GM19324 (cell line): ENCODE data around the gene INKA2.

Source experiments
- ATAC-seq: cut with Tn5 transposase; IDR thresholded peaks from one replicate; pipeline ENCODE4 v1.9.1; 2021; ENCODE audit warnings: mild to moderate bottlenecking, moderate library complexity; ENCODE audit not compliant: unreplicated experiment, low FRiP score

The INKA2 gene

DNA sequence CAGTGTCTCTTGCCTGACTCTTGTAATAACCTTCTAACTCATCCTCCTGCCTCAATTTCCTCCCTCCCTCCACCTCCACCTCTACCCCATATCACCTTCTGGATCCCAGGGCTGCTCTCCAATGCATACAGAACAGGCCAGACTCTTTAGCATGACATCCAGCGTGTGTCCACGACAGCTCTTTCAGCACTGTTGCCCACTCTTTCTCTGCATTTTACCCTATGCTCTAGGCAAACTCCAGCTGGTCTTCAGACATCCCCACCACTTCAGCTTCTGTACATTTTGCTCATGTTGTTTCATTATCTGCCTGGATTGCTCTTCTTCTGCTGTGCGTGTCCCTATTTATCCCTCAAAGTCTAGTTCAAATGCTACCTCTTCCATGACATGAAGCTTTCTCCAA, 4.8 kb downstream of the INKA2 start:
- ATAC-seq: no peak

DNA sequence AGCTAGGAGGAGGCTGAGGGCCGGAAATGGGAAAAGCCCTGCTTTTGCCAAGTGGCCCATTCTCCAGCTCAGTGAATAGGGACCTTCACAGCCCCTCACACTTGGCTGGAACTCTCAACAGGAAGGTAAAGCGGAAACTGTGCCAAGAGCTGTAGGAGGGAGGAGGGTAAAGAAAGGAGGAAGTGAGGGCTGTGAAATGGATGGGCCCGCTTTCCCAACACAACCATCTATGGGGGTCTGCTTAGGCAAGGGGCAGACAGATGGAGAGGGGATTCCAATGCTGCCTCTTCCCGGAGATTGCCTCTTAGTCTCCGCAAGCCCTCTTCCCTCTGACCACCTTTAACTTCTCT, 5.2 kb downstream of the INKA2 start:
- ATAC-seq: no peak

DNA sequence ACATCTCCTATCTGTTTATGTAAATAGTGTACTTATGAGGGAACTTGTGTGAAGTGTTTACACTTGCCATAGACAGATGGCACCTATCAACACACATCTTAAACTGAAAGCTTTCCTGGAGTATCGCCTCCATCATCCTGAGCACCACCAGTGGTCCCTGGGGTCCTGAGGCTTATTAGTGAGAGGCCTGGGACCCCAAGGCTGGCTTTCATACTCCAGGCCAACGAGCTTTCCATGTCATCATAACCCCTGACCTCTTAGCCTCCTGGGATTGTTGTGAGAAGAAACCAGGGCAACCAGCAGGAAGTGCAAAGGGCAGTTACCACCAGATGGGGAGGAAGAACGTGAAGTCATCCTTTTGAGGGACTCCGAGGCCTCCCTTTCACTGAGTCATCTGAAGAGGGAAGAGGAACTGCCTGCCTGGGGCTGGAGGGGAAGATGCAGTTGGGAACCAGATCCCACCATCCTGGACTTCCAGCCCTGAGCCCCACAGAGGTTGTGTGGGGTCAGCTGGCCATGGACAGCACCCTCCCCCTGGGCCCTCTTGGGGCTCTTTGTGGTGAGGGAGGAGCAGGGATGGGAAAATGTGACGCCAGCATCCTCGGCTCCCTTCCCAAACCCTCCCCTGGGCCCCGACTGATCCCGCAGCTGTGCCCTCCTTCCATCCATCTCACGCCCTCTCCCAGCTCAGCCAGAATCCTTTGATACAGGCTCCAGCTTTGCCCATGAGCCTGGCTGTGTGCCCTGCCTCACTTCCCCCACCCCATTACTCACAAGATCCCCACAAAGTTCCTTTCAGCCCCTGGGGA, 5.8 kb downstream of the INKA2 start:
- ATAC-seq: no peak

DNA sequence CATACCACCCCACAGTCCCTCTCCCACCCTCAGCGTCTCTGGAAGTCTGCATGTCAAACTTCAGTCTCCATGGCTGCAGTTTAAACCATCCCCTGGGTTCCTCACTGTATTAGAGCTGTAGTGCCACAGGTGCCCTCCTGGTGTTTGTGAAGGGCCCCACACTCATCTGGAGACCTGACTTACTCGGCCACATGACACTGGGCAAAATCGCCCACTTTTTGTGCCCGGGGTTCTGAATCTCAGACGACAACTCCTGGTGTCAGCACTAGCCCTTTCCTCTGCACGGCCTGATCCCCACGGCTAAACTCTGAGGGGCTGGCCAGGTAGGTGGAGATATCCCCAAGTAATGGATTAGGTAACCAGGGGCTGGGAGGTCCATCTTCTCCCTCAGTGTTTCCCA, 6.5 kb downstream of the INKA2 start:
- ATAC-seq: no peak

DNA sequence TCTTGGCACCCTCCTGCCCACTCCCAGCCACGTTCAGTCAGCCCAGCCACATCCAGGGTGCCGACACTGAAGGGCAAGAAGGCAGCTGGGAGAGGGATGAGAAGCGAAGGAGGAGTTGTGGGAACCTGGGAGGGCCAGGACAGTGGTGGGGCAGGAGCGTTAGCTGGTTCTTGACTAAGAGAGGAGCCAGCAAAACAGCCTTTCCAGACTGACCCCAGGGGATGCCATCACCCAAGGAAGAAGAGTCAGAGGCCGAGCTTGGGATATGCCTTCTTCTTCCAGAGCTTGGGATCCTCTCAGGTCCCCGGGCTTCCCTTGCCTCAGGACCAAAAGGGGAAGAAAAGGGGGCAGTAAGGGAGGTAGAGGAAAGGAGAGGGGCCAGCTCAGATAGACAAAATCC, 7.2 kb downstream of the INKA2 start:
- no peak for ATAC-seq

DNA sequence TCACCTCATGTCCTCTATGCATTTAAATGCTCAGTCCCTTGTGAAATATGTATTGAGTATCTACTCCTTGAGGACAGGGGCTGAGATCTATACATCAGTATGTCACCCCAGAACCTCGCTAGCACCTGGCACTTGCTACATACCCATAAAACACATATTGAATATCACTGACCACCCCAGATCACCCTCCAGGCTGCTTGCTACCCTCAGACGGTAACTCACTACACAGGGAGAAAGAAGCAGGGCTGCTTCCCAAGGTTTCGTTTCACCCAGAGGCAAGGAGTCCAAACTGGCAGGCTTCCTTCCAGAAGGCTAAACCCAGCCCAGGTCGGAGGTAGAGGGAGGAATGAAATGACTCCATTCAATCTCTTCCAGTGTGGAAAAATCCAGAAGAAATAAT, 8.5 kb downstream of the INKA2 start:
- no peak for ATAC-seq

DNA sequence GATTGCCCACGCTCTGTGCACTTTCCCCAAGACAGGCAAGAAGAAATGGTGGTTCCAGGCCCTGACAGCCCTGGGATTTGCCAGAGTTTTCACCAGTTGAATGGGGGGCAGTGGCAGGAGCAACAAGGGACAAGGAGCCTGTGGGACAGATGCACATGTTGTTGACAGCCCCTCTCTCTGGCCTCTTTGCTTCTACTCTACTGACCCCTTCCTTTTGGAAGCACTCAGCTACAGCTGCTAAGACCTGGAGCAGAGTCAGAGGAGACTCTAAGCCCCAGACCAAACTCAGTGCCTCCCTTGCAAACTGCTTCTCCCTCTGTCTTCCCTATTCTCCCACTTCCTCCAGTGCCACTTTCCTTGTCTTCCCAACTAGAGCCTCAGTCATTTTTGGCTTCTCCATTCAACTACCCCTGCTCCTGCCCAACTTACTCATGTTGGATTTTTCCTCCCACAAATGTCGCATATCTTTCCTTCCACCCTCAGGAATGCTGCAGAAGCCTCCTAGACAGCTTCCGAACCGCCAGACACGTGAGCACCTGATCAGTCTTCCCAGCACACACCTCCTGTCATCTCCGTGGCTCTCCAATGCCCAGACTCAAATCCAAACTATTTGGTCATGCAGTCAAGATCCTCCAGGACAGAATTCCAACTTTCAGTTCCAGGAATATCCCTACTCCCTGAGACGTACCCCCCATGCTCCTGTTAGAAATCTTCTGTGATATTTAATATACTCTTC, 9.1 kb downstream of the INKA2 start:
- ATAC-seq: no peak

DNA sequence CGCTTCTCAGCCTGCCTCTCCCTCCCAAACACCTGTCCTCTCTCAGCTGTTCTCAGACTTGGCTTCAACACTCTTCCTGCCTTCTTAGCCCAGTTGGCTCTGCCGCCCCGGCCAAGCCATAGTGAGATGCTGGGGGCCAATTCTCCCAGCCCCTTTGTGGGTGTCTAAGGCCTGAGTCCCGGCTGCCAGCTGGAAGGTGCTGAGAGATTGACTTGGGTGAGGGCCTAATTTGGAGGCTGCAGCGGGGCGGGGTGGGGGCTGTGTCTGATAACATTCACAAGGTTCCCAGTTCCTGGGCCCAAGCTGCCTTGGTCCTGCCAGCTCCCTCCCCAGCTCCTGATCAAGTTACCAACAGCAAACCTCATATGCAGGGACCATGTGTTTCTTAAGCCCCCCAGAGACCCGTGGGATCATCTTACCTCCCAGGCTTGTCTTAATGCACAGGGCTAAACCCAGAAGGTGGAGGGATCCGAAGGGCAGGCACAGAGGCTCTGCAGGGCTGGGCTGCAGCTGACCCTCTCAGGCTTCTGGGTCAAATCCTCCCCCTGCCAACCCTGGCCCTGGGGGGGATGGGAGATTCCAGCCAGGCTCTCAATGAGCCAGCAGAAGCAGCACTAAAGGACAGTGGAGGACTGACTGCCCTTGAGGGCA, 9.8 kb downstream of the INKA2 start:
- ATAC-seq: no peak

DNA sequence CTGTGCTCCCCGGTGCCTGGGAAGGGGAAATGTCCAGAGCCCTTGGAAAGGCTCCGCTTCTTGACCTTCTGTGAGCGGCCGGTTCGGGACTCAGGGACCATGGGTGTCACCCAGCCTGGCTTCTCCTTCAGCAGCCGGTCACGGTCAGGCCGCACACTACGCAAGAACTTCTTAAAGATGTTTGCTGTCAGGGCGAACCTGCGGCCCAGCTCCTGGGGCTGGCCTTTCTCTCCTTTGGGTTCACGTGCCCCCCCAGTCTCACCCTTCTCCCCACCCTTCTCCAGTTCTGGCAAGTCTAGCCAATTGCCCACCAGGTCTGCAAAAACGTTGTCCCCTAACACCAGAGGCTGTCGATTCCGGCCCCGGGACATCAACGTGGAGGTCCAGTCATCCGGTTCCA, 12.1 kb downstream of the INKA2 start:
- ATAC-seq: no peak

DNA sequence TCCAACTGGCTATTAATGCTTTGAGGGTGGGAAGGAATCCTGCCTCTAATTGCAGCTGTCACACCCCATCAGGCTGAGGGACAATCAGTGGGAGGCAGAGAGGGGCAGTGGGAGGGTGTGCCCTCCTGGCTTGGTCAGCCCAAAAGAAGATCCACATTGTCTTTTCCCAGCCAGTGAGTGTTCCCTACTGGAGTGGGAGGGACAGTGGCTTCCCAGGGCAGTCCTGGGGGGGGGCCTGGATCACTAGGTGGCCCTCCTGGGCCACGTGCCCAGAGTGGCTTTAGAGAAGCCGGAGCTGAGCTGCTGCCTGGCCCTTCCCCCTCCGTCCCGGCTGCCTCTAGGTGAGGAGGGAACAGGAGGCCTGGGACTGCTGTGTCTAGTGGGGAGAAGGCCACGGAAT, 14.0 kb downstream of the INKA2 start:
- ATAC-seq: no peak

DNA sequence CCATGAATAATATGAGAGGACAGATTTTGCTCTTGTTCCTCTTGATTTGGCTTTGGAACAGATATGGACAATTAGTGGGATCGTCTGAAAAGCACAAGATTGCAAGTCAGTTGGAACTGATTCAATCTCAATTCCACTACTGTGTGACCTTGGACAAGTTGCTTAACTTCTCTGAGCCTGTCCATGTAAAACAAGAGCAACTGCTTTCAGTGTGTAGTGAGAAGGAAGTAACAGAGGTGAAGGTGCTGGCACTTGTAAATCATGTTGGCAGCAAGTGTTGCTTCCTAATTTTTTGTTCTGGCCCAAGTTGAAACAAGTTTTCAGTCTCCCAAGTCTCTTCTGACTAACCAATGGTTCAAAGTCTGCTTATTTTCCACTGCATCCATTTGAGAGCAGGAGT, 15.3 kb downstream of the INKA2 start:
- ATAC-seq: no peak

DNA sequence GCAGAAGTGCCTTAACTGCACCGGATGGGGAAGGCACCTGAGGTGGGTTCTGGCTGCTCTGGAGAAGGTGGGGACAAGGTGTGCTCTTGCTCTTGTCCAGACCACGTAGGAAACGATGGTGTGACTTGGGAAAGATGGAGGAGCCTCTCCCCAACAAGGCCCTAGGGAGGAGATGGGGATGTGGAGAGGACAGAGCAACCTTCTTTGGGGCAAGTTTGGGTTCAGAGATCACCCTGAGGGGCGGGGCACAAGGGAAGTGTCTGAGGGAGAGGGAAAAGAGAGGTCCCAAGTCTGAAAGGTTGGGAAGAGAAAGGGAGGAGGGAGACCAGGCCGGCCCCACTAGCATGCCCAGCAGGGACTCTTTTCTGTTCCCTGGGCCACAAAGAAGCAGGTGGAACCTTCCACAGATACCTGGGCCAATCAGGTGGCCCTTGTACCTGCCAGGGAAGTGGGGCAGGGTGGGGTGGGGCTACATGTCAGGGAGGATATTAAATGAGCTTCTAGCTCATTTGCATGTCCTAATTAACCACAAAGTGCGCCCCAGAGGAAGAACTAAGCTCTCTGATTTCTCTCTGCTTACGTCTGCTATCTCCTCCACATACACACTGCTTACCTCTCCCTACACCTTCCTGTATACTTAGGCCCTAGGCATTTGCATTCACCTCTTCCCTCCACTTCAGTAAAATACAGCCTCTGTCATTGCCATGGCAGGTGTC, 15.9 kb downstream of the INKA2 start:
- ATAC-seq: no peak

DNA sequence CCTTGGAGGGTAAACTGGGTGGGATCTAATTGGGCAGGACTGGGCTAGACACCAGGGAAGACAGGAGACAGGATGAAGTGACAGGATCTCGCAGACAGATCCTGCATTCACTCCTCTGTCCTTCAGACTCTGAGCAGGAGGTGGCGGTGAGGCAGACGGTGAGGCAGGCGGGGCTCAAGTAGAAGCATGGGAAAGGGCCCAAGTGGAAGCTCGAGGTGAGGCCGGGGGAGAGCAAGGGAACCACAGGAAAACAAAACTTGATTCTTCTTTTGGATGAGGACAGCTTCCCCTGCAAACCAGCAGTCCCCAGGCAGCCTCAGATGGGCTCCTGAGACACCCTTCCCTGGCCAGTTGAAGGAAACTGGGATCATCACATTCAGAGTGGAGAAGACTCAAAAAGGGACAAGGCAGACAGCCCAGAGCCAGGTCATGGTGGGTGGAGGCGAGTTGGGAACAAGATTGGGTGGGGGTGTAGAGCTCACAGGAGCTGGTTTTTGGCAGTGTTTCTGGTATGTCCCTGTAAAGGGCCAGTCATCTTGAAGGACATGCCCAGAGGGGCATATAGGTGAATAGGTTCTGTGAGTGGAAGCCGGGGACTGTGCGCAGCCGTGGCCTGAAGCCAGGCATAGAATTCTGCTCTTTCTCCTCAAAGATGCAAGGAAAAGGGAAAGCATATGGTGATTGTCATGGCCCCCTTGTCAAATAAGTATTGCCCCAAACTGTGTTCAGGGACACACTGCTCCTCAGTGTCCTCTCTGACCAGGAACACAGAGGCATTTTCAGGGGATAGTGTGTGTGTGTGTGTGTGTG, 18.0 kb downstream of the INKA2 start:
- ATAC-seq: no peak

DNA sequence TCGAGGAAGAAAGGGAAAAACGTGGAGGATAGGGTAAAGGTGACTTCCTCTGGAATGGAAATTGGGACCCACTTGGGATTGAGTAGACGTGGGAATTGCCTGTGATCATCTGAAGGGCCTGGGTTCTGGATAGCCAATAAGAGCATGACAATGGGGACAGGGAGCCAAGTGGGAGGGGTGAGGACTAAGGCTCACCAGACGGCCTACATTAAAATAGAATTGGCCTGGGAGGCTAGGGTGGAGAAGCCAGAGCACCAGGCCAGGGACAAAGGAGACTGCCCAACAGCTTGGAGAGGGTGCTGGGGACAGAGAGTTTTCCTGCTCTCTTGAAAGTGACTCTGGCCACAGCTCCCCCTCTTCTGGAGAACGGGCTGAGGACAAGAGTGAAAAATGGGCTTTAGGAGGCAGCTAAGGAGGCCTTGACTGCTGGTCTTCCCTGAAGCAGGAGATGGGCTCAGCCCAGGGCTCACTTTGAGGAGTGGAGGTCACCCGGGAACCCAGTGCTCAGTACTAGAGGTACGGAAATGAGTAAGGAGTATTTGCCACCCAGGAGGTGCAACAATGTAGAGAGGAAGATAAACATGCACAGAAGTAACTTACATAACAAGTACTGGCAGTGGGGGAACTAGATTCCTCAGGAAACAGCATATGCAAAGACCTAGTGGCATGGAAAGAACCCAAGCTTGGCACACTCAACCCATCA, 18.8 kb downstream of the INKA2 start:
- no peak for ATAC-seq

DNA sequence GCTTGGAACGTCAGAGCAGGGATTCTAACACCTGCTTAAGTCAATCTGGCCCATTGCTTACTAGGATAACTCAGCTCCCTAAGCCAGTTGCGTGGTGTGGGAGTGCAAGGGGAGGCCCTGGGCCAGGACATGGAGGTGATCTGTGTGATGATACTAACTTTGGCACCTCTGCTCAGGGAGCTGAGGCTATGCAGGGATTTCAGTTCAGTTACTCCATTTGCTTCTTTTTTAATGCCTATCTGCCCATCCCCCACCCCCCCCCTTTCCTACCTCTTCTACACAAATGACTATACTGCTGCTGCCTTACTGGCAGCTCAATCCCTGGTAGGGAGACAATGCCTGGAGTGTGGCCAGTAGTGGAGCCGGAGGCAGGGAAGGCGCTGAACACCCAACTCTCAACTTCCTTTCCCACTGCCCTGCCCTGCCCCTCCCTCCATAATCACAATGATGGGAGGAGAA, 19.5 kb downstream of the INKA2 start:
- no peak for ATAC-seq

DNA sequence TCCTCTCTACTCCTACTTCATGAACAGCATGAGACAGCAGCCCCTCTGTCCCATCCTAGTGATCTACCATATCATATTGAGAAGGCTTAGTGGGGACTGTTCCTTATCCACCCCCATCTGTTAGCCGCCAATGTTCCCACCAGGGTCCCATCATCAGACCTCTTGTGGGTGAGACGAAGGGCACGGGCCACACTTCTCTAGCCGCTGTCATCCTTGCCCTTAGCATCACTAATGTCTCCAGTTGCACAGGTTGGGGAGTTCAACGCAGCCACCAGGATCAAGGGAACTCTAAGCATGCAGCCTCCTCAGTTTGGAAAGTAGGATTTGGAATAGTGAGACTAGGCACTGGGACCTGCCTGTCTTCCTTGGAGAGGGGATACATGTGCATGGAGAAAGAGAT, 20.1 kb downstream of the INKA2 start:
- no peak for ATAC-seq

DNA sequence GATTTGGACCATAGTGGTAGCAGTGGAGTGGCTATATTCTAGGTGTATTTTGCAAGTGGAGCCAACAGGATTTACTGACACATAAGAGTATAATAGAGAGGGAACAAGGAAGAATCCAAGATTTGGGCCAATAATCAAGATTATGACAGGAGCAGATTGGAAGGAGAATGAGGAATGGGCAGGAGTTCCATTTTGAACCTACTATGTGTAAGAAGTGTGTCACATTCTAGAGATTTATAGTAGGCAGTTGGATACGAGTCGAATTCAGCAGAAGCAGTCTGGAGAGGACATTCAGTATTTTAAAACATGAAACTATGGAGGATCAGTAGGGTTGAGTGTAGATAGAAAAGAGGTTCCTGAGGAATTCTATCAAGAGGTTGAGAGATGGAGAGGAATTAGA, 21.7 kb downstream of the INKA2 start:
- ATAC-seq: no peak

DNA sequence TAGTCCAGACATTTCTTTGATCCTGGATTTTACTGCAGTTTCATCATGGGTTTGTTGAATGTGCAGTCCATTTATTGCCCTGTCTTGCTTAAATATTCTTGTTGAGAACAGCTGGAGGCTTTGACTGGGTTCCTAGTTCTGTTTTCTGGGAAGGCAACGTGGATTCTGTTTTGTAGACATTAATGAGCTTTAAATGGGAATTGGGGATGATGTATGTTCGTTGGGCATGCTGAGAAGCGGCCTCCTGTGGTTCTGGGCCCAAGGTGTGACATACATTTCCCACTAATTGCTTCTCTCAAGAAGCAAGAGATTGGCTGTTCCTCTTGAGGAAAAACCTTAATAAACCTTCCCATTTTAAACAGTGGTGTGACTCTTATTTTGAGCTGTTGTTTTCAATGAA, 22.9 kb downstream of the INKA2 start:
- ATAC-seq: no peak

DNA sequence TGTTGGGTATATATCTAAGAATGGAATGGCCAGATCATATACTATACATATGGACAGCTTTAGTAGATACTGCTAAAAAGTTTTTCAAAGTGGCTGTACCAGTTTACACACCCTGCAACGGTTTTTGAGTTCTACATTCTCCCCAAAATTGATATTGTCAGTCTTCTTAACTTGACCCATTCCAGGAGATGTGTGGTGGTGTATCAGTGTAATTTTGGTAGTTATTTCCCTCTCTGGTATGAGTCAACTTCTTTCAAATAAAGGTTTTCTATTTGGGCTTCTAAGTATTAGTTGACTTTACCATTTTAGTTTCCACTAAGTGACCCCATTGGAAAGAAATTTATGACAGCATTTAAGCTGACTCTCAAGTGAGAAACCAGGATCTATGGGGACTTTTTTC, 29.2 kb downstream of the INKA2 start:
- no peak for ATAC-seq

DNA sequence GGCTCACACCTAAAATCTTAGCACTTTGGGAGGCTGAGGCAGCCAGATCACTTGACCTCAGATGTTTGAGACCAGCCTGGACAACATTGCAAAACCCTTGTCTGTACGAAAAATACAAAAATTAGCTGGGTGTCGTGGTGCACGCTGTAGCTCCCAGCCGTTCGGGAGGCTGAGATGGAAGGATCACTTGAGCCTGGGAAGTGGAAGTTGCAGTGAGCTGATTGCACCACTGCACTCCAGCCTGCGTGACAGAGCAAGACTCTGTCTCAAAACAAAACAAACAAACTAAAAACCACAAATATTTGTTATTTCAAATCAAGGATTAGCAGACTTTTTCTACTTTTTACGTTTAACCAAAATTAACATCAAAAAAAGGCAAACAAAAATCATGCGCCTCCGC, 31.3 kb downstream of the INKA2 start:
- no peak for ATAC-seq
